Measurements from ENCODE around the gene CDKAL1.

The CDKAL1 gene

DNA sequence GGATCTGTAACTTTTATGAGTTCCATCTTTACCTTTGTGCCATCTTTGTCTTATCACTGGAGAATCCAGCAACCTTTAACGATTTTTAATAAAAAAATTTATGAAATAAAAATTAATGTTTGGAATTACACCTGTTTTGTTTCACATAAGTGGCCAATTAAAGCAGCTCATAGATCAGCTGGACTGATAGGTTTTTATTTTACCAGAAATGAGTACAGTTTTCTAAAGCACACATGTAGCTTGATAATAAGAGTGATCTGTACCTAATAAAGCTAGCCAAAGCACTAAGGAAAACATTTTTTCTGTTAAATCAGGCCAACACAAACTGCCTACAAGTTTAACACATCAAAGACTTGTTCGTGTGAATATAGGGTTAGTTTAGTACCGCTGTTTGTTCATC is 500.1 kb downstream of the CDKAL1 start:
- ATAC-seq (ENCODE audit: low read depth) = no peak
- no peaks in the 10 kb centered on the region for H3K27me3 ChIP-seq (ENCODE audit: insufficient read depth, poor library complexity, severe bottlenecking)
- TF ChIP-seq, protein P1, sequence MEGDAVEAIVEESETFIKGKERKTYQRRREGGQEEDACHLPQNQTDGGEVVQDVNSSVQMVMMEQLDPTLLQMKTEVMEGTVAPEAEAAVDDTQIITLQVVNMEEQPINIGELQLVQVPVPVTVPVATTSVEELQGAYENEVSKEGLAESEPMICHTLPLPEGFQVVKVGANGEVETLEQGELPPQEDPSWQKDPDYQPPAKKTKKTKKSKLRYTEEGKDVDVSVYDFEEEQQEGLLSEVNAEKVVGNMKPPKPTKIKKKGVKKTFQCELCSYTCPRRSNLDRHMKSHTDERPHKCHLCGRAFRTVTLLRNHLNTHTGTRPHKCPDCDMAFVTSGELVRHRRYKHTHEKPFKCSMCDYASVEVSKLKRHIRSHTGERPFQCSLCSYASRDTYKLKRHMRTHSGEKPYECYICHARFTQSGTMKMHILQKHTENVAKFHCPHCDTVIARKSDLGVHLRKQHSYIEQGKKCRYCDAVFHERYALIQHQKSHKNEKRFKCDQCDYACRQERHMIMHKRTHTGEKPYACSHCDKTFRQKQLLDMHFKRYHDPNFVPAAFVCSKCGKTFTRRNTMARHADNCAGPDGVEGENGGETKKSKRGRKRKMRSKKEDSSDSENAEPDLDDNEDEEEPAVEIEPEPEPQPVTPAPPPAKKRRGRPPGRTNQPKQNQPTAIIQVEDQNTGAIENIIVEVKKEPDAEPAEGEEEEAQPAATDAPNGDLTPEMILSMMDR (IDR thresholded peaks at IDR 0.05; ENCODE audit: poor library complexity, severe bottlenecking) = no peak

DNA sequence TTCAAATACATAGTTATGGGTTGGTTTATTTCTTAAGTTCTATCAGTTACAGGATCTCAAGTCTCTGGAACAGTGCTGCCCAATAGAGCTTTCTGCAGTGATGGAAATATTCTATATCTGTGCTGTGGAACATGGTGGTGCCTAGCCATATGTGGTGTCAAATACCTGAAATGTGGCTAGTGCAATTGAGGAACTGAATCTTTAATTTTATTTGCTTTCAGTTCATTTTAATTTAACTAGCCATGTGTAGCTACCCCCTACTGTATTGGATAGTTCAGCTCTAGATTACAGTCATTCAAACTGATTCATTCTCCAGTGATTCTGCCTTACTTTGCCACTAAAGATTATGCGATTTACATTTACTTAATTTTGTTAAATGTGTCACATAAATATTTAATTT is 503.2 kb downstream of the CDKAL1 start:
- DNase-seq (ENCODE audit: low spot score) (no peak), ATAC-seq (ENCODE audit: low read depth) (no peak)
- Histone ChIP-seq H3K27ac (ENCODE audit: poor library complexity, severe bottlenecking) (no peak overlapping the region), H3K4me1 (ENCODE audit: insufficient read depth, poor library complexity, severe bottlenecking) (peaks cover 20% of the 10 kb centered on the region), H3K27me3 (ENCODE audit: insufficient read depth, poor library complexity, severe bottlenecking) (no peaks in the 10 kb centered on the region), H3K9me3 (ENCODE audit: severe bottlenecking) (no peaks in the 10 kb centered on the region), H3K36me3 (ENCODE audit: low read depth) (no peaks in the 10 kb centered on the region), H3K4me3 (ENCODE audit: severe bottlenecking) (no peak overlapping the region)
- TF ChIP-seq, protein P1 (IDR thresholded peaks at IDR 0.05; ENCODE audit: poor library complexity, severe bottlenecking) = no peak

More for the DNA sequence above, 500.1 kb downstream of the CDKAL1 start:
- no peaks in the 10 kb centered on the region for H3K36me3 ChIP-seq (ENCODE audit: low read depth)
- DNase-seq (ENCODE audit: low spot score) = no peak
- peaks cover 20% of the 10 kb centered on the region for H3K4me1 ChIP-seq (ENCODE audit: insufficient read depth, poor library complexity, severe bottlenecking)
- peak overlapping the region; percentile 87 for H3K27ac ChIP-seq (ENCODE audit: poor library complexity, severe bottlenecking)
- H3K4me3 ChIP-seq (ENCODE audit: severe bottlenecking) = no peak overlapping the region
- no peaks in the 10 kb centered on the region for H3K9me3 ChIP-seq (ENCODE audit: severe bottlenecking)

DNA sequence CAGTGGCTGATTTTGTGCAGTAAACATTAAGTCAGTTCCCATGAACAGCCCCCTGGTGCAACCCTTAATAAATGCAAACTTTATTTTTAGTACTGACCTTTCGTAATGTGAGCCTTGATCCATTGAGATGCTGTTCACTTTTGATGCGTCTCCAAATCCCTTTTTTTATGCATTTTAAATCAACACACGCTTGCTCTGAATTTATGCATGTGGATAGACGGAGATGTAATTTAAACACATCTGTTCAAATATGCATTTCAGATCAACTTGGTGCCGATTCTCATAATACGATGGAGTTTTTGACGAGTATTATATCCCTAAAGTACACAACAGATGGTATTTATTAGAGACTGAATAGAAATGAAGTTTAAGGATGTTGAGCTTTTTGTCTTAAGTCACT is 505.7 kb downstream of the CDKAL1 start:
- H3K27me3 ChIP-seq (ENCODE audit: insufficient read depth, poor library complexity, severe bottlenecking) = no peaks in the 10 kb centered on the region
- no peak overlapping the region for H3K4me3 ChIP-seq (ENCODE audit: severe bottlenecking)
- no peaks in the 10 kb centered on the region for H3K36me3 ChIP-seq (ENCODE audit: low read depth)
- DNase-seq (ENCODE audit: low spot score) (no peak), ATAC-seq (ENCODE audit: low read depth) (no peak)
- no peaks in the 10 kb centered on the region for H3K4me1 ChIP-seq (ENCODE audit: insufficient read depth, poor library complexity, severe bottlenecking)
- TF ChIP-seq, protein P1 (IDR thresholded peaks at IDR 0.05; ENCODE audit: poor library complexity, severe bottlenecking) = no peak
- H3K9me3 ChIP-seq (ENCODE audit: severe bottlenecking) = no peaks in the 10 kb centered on the region
- no peak overlapping the region for H3K27ac ChIP-seq (ENCODE audit: poor library complexity, severe bottlenecking)

DNA sequence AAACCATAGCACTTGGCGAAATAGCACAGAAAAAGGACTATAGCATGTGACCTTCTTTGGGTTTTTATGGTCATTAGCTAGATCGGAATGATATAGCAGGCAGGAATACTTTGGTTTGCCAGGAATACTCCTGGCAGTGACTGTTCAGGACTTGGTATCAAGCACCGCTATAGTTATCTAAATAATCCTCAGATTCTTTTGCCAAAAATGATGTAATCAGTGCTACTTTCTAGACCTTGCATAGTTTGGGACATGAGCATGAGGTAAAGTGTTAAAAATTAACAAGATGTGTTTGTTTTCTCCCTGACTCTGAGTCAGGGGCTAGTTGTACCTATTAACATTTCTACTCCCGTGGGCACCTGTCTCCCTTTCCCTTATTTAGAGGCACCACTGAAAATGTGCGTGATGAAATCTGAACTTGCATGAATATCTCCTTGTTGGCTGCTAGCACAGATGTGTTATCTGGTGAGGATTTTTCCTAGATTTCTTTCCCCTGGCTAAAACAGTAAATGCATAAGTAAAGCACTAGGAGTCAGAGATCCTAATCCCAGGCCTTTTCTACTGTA is 511.0 kb downstream of the CDKAL1 start:
- Histone ChIP-seq H3K27ac (ENCODE audit: poor library complexity, severe bottlenecking) (no peak overlapping the region), H3K27me3 (ENCODE audit: insufficient read depth, poor library complexity, severe bottlenecking) (no peaks in the 10 kb centered on the region), H3K4me1 (ENCODE audit: insufficient read depth, poor library complexity, severe bottlenecking) (peaks cover 3% of the 10 kb centered on the region), H3K4me3 (ENCODE audit: severe bottlenecking) (no peak overlapping the region), H3K9me3 (ENCODE audit: severe bottlenecking) (no peaks in the 10 kb centered on the region), H3K36me3 (ENCODE audit: low read depth) (no peaks in the 10 kb centered on the region)
- TF ChIP-seq, protein P1 (IDR thresholded peaks at IDR 0.05; ENCODE audit: poor library complexity, severe bottlenecking) = no peak
- DNase-seq (ENCODE audit: low spot score) (no peak), ATAC-seq (ENCODE audit: low read depth) (no peak)

DNA sequence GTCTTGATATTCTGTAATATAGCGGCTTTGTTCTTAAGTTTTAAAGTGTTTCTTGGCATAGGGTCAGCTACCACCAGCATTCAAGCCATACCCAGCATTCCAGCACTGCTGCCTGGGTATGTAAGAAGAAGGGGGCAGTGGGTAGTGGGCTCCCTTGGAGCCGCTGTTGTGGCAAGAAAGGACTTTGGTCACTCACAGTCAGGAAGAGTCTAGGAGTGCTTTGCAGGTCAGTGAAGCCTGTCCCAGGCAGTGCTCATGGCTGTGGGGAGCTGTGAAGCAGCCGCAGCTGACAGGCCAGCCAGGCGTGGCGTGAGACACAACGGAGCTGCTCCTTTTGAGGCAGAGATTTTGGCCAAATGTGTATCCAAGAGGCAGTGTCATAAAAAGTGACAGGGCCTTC is 512.0 kb downstream of the CDKAL1 start:
- Histone ChIP-seq H3K4me3 (ENCODE audit: severe bottlenecking) (no peak overlapping the region), H3K4me1 (ENCODE audit: insufficient read depth, poor library complexity, severe bottlenecking) (peaks cover 3% of the 10 kb centered on the region), H3K27ac (ENCODE audit: poor library complexity, severe bottlenecking) (no peak overlapping the region), H3K9me3 (ENCODE audit: severe bottlenecking) (no peaks in the 10 kb centered on the region), H3K27me3 (ENCODE audit: insufficient read depth, poor library complexity, severe bottlenecking) (no peaks in the 10 kb centered on the region), H3K36me3 (ENCODE audit: low read depth) (no peaks in the 10 kb centered on the region)
- ATAC-seq (ENCODE audit: low read depth) (no peak), DNase-seq (ENCODE audit: low spot score) (no peak)
- TF ChIP-seq, protein P1 (IDR thresholded peaks at IDR 0.05; ENCODE audit: poor library complexity, severe bottlenecking) = no peak
